ENCODE measurements around the gene MINDY4. TPM values are rescaled to one million over a fixed set of nuclear protein-coding genes. Genes with fewer than 3 reads are reported as not detected.

The MINDY4 gene
- total RNA-seq, 1 experiment from 2014 or later: 1.8 TPM

- no peaks in the 10 kb centered on the region for H3K36me3 Mint-ChIP-seq
- TF ChIP-seq STAT6 (CRISPR knock-in tag; conservative IDR thresholded peaks at IDR 0.05; ENCODE audit: low read depth): no peak
- no peak for TF ChIP-seq PREB (CRISPR knock-in tag; IDR thresholded peaks at IDR 0.05; ENCODE audit: borderline replicate concordance)
- no peak for TF ChIP-seq PRRX2 (CRISPR knock-in tag; IDR thresholded peaks at IDR 0.05)
- TF ChIP-seq ZSCAN18 (CRISPR knock-in tag; IDR thresholded peaks at IDR 0.05): no peak
- TF ChIP-seq ZNF425 (CRISPR knock-in tag; conservative IDR thresholded peaks at IDR 0.05): no peak
- TF ChIP-seq NR2C2 (CRISPR knock-in tag; IDR thresholded peaks at IDR 0.05): no peak
- no peaks in the 10 kb centered on the region for H3K9me3 Mint-ChIP-seq
- no peak overlapping the region for H3K27ac Mint-ChIP-seq
- DNase-seq (ENCODE audit: low spot score) (no peak), ATAC-seq (no peak)
- POLR2A ChIA-PET: no interaction called here
- no peaks in the 10 kb centered on the region for H3K27me3 Mint-ChIP-seq (ENCODE audit: low read depth)
- CTCF ChIA-PET: interaction anchor here (0.6 to 1.8 kb wide), 5 partner anchors 9 to 69 kb away, joined by 3 to 8 read pairs (median 5); no protein-coding TSS in a partner anchor
- H3K4me1 Mint-ChIP-seq: peaks cover 16% of the 10 kb centered on the region
- H3K4me3 Mint-ChIP-seq: no peak overlapping the region
These were observed 145.6 kb downstream of the MINDY4 start for GRCh38 chr7:30916767-30917166.

- ATAC-seq: no peak
- Mint-ChIP-seq H3K27me3 (ENCODE audit: low read depth) (no peaks in the 10 kb centered on the region), H3K9me3 (no peaks in the 10 kb centered on the region), H3K4me3 (no peak overlapping the region), H3K4me1 (peaks cover 16% of the 10 kb centered on the region), H3K36me3 (no peaks in the 10 kb centered on the region), H3K27ac (no peak overlapping the region)
- TF ChIP-seq ZNF396 (CRISPR knock-in tag; IDR thresholded peaks at IDR 0.05; ENCODE audit: borderline replicate concordance) (no peak), IRF2 (CRISPR knock-in tag; IDR thresholded peaks at IDR 0.05; ENCODE audit: borderline replicate concordance, low read depth) (no peak), CTCF (IDR thresholded peaks at IDR 0.05) (no peak), CREB1 (CRISPR knock-in tag; IDR thresholded peaks at IDR 0.05) (no peak), ATF1 (CRISPR knock-in tag; IDR thresholded peaks at IDR 0.05) (no peak), TEAD4 (CRISPR knock-in tag; IDR thresholded peaks at IDR 0.05) (no peak), ZNF121 (CRISPR knock-in tag; IDR thresholded peaks at IDR 0.05) (no peak), ETV6 (CRISPR knock-in tag; IDR thresholded peaks at IDR 0.05) (no peak), HMGXB4 (CRISPR knock-in tag; IDR thresholded peaks at IDR 0.05) (no peak), KAT7 (CRISPR knock-in tag; IDR thresholded peaks at IDR 0.05; ENCODE audit: borderline replicate concordance) (no peak), ZNF317 (CRISPR knock-in tag; IDR thresholded peaks at IDR 0.05; ENCODE audit: borderline replicate concordance, low read depth) (no peak), NR3C1 (CRISPR knock-in tag; conservative IDR thresholded peaks at IDR 0.05; ENCODE audit: low read depth) (no peak), ZSCAN18 (CRISPR knock-in tag; IDR thresholded peaks at IDR 0.05) (no peak), IRF1 (CRISPR knock-in tag; IDR thresholded peaks at IDR 0.05) (no peak), SMAD4 (CRISPR knock-in tag; IDR thresholded peaks at IDR 0.05) (no peak), GTF2I (CRISPR knock-in tag; conservative IDR thresholded peaks at IDR 0.05) (no peak)
- ChIA-PET POLR2A (no interaction called here), CTCF (interaction anchor here (1.4 to 2.2 kb wide), 3 partner anchors 9 to 58 kb away, joined by 3 to 9 read pairs (median 8); no protein-coding TSS in a partner anchor)
- DNase-seq (ENCODE audit: low spot score): no peak
These were observed 146.1 kb downstream of the MINDY4 start for GRCh38 chr7:30917216-30917893.

All from WTC11 (cell line).